Activated effector memory CD4-positive, alpha-beta T cell treated with Interleukin-2 at 50 U/mL for 16 hours (primary cell): ENCODE data around the gene GJD3.

Source experiments
- DNase-seq: peaks from one replicate; pipeline ENCODE4 v3.0.0-alpha.2; 2020

The GJD3 gene

GRCh38 chr17:40320756-40321523 is 43.6 kb downstream of the GJD3 start:
- DNase-seq = no peak

GRCh38 chr17:40319651-40320540 is 44.6 kb downstream of the GJD3 start:
- peak; percentile 75 for DNase-seq

GRCh38 chr17:40318830-40319391 is 45.6 kb downstream of the GJD3 start:
- no peak for DNase-seq

GRCh38 chr17:40317880-40318829 is 46.4 kb downstream of the GJD3 start:
- DNase-seq = peak; percentile 91

GRCh38 chr17:40317345-40317873 is 47.1 kb downstream of the GJD3 start:
- no peak for DNase-seq

GRCh38 chr17:40316571-40317344 is 47.8 kb downstream of the GJD3 start:
- DNase-seq = no peak

GRCh38 chr17:40315678-40316570 is 48.6 kb downstream of the GJD3 start:
- DNase-seq = no peak

- no peak for DNase-seq
Measured at GRCh38 chr17:40315206-40315605, 49.3 kb downstream of the GJD3 start.

- peak; percentile 87 for DNase-seq
Measured at GRCh38 chr17:40314584-40314956, 50.0 kb downstream of the GJD3 start.

GRCh38 chr17:40313668-40314583 is 50.6 kb downstream of the GJD3 start:
- no peak for DNase-seq
